K562 (cell line): ENCODE results near the gene PGM5. TPM values are rescaled to one million over a fixed set of nuclear protein-coding genes. Genes with fewer than 3 reads are reported as not detected.

Source experiments
- ATAC-seq: fragments of 200-7000 bp; cut with Tn5 transposase; 3 replicates; pipeline ENCODE4 v1.9.1; 2020; ENCODE audit warnings: moderate library complexity
- BruUV-seq: library from RNA; stranded (reverse); fragments of 400-500 nt; replicated peaks from 2 replicates; lab custom pipeline; 2021; lab: Mats Ljungman, UMichigan
- CTCF ChIA-PET: fragments of 300-600 bp; formaldehyde crosslinking; extraction: SDS; loops from one replicate; lab custom pipeline; 2021; ENCODE audit warnings: low intra/inter-chr PET ratio; lab: Yijun Ruan, JAX
- POLR2A ChIA-PET: fragments of 300-600, 350-650 bp; sonication (Branson Sonifier 250); formaldehyde crosslinking; extraction: SDS; loops from one replicate; lab custom pipeline; 2021; ENCODE audit warnings: antibody characterized with exemption, inconsistent platforms; lab: Yijun Ruan, JAX
- DNase-seq, 4 experiments: peaks; one replicate each; pipeline versions ENCODE4 v3.0.0 to v3.0.0-alpha.2; 2011 to 2018; ENCODE audit warnings: low spot score in 3 of 4, mixed read lengths in 3 of 4; ENCODE audit errors: extremely low read depth in 1 of 4
- FAIRE-seq: peaks from 2 replicates; lab custom pipeline; 2011; peaks lifted over from hg19 to GRCh38; lab: Jason Lieb, UNC
- H2AFZ ChIP-seq: 2 replicates; pipeline ENCODE4 v1.6.0; 2011; ENCODE audit warnings: low read depth, low read length, control low read depth, inconsistent platforms
- H3K27ac ChIP-seq: fragments of 200-600 bp; 3 replicates; pipeline ENCODE4 v1.8.0; 2011; ENCODE audit warnings: low read depth, mild to moderate bottlenecking, control low read depth, inconsistent platforms, low read length, moderate library complexity, mixed read lengths; ENCODE audit errors: extremely low read depth
- H3K27me3 ChIP-seq, 2 experiments: fragments of 300-600 bp in 1 of 2; 2 replicates in 1 of 2; 3 replicates in 1 of 2; pipeline versions ENCODE4 v1.6.0 to v1.8.0; 2011; ENCODE audit warnings: inconsistent platforms in 2 of 2, low read length in 2 of 2, mild to moderate bottlenecking in 1 of 2, mixed read lengths in 1 of 2, moderate library complexity in 1 of 2; ENCODE audit not compliant: control insufficient read depth in 2 of 2, insufficient read depth in 2 of 2
- H3K36me3 ChIP-seq: fragments of 300-600 bp; 3 replicates; pipeline ENCODE4 v1.8.0; 2011; ENCODE audit warnings: mild to moderate bottlenecking, low read length, inconsistent platforms; ENCODE audit not compliant: control insufficient read depth, insufficient read depth
- H3K4me1 ChIP-seq, 2 experiments: fragments of 200-600 bp in 1 of 2; replicated peaks in 1 of 2; 2 replicates in 1 of 2; 3 replicates in 1 of 2; pipeline versions ENCODE4 v1.5.1 to v1.8.0; 2011; ENCODE audit warnings: inconsistent platforms in 2 of 2, low read length in 2 of 2, mild to moderate bottlenecking in 1 of 2, mixed read lengths in 1 of 2, moderate library complexity in 1 of 2; ENCODE audit not compliant: control insufficient read depth in 2 of 2, insufficient read depth in 2 of 2
- H3K4me2 ChIP-seq: 2 replicates; pipeline ENCODE4 v1.6.1; 2011; ENCODE audit warnings: low read length, control low read depth, inconsistent platforms, mixed read lengths; ENCODE audit not compliant: insufficient read depth
- H3K4me3 ChIP-seq: fragments of 200-600 bp; sonication (generic), shearing (Covaris generic); 2 replicates; pipeline ENCODE4 v1.5.1; 2016; ENCODE audit warnings: control low read depth, inconsistent platforms
- H3K79me2 ChIP-seq: fragments of 200-600 bp; 3 replicates; pipeline ENCODE4 v1.8.0; 2011; ENCODE audit warnings: low read length, inconsistent platforms; ENCODE audit not compliant: control insufficient read depth, insufficient read depth
- H3K9ac ChIP-seq, 2 experiments: 2 replicates each; pipeline versions ENCODE4 v1.6.0 to v1.6.1; 2011; ENCODE audit warnings: low read depth in 2 of 2, low read length in 2 of 2, control low read depth in 1 of 2, inconsistent platforms in 1 of 2, mild to moderate bottlenecking in 1 of 2, mixed read lengths in 1 of 2; ENCODE audit not compliant: insufficient read depth in 1 of 2
- H3K9me1 ChIP-seq: one replicate; pipeline ENCODE4 v1.6.0; 2011; ENCODE audit warnings: inconsistent platforms, mild to moderate bottlenecking, low read length, moderate library complexity; ENCODE audit not compliant: control insufficient read depth, insufficient read depth
- H3K9me3 ChIP-seq: replicated peaks from 2 replicates; pipeline ENCODE4 v1.5.1; 2011; ENCODE audit warnings: low read depth, low read length, inconsistent platforms; ENCODE audit not compliant: control insufficient read depth, insufficient read depth
- H4K20me1 ChIP-seq: replicated peaks from 2 replicates; pipeline ENCODE4 v1.6.1; 2011; ENCODE audit warnings: low read length, inconsistent platforms, mixed read lengths; ENCODE audit not compliant: control insufficient read depth, insufficient read depth
- C11orf30 ChIP-seq: fragments of 450-650 bp; IDR thresholded peaks from 2 replicates; pipeline ENCODE4 v1.6.1; 2016; ENCODE audit warnings: low read depth, mild to moderate bottlenecking
- CTCF ChIP-seq, 3 experiments: IDR thresholded peaks in 2 of 3; conservative IDR thresholded peaks in 1 of 3; 2 replicates each; pipeline ENCODE4 v1.5.1; 2011 to 2012; ENCODE audit warnings: low read length in 3 of 3, mild to moderate bottlenecking in 3 of 3, control low read depth in 2 of 3, improper control_type of control experiment in 1 of 3, inconsistent platforms in 1 of 3, low read depth in 1 of 3, mixed read lengths in 1 of 3, moderate library complexity in 1 of 3; ENCODE audit not compliant: insufficient read depth in 2 of 3
- GTF2F1 ChIP-seq: IDR thresholded peaks from 2 replicates; pipeline ENCODE4 v1.6.1; 2011; ENCODE audit warnings: low read depth, low read length, improper control_type of control experiment
- STAG1 ChIP-seq: sonication (generic); formaldehyde crosslinking; IDR thresholded peaks from 2 replicates; pipeline ENCODE4 v1.5.0; 2020; ENCODE audit warnings: missing genetic modification reagents, borderline replicate concordance
- THAP12 ChIP-seq: fragments of 250-450 bp; sonication (Bioruptor Pico); IDR thresholded peaks from 2 replicates; pipeline ENCODE4 v1.9.0; 2021; ENCODE audit warnings: mild to moderate bottlenecking, inconsistent platforms
- ZNF398 ChIP-seq: fragments of 250-450 bp; sonication (Bioruptor Pico); IDR thresholded peaks from 2 replicates; pipeline ENCODE4 v1.8.0; 2021; ENCODE audit warnings: moderate library complexity, mild to moderate bottlenecking, inconsistent platforms
- ZZZ3 ChIP-seq: fragments of 450-650 bp; IDR thresholded peaks from 2 replicates; pipeline ENCODE4 v1.6.1; 2016; ENCODE audit warnings: antibody characterized with exemption, mild to moderate bottlenecking, moderate library complexity
- WGBS: fragments of 100-300 bp; shearing (Covaris generic); methylation state at CpG from one replicate; pipeline ENCODE4 v1.1.6; 2016; ENCODE audit warnings: low coverage, mixed read lengths; ENCODE audit not compliant: insufficient coverage; ENCODE audit errors: missing lambda C conversion rate; 5-methylcytosine and 5-hydroxymethylcytosine counted together
- in situ Hi-C: fragments of 300-500 bp; cut with MboI; formaldehyde crosslinking; loops from 4 replicates; pipeline ENCODE4 v1.15.0; 2018; ENCODE audit warnings: inconsistent platforms, mixed read lengths
- intact Hi-C: fragments of 100-400 bp; cut with micrococcal nuclease; formaldehyde crosslinking; loops from 2 replicates; pipeline ENCODE4 v1.14.2; 2022
- polyA plus RNA-seq, 8 experiments: library from polyadenylated mRNA; depleted of rRNA in 4 of 8; stranded (reverse) in 5 of 8; unstranded in 3 of 8; fragments of >200 nt; fragmentation: Nextera tagmentation in 2 of 8; fragmentation: Illumina TruSeq in 1 of 8; extraction: Ambion mirVana in 2 of 8; extraction: Trizol in 1 of 8; gene quantifications; 2 replicates each; pipeline versions ENCODE4 v1.2.1 to v1.2.3, GENCODE V29; 2011 to 2014; ENCODE audit warnings: inconsistent platforms in 1 of 8, missing spikeins in 1 of 8
- total RNA-seq, 7 experiments: library from RNA; depleted of rRNA in 6 of 7; stranded (reverse); fragments of >200 nt in 6 of 7; fragmentation: Illumina TruSeq in 2 of 7; extraction: Trizol in 2 of 7; gene quantifications; 2 replicates each; pipeline versions ENCODE4 v1.2.1 to v1.2.3, GENCODE V29; 2011 to 2021; ENCODE audit warnings: low replicate concordance in 1 of 7

Gene PGM5
- total and polyA plus RNA-seq, 9 of the 15 experiments (the other 6 are each of a cell fraction or from before 2014, with no cell fraction given), result 0.03 to 0.24 (median 0.15) TPM; not detected in 1

- no peak for DNase-seq
- no peak overlapping the region for H3K27ac ChIP-seq
- POLR2A ChIA-PET, result no interaction called here
- no peak overlapping the region for H3K4me3 ChIP-seq
- intact Hi-C loops (no loop called here), in situ Hi-C loops (loop anchor here (25.0 kb wide), 1 partner anchor 237 kb away; no protein-coding TSS in a partner anchor)
- TF ChIP-seq CTCF (IDR thresholded peaks at IDR 0.05 in 2 of 3, conservative IDR thresholded peaks at IDR 0.05 in 1 of 3; ENCODE audit: insufficient read depth in 2 of 3, low read depth in 1 of 3, low read length in 3 of 3) (0 out of 6 replicates have a peak, but pooled peaks of 1 of the 3 experiments have one; percentile 20), STAG1 (no peak)
- BruUV-seq, result no TSS peak
- no peaks in the 10 kb centered on the region for H3K9me1 ChIP-seq
- no peaks in the 10 kb centered on the region for H4K20me1 ChIP-seq
- FAIRE-seq, result no peak
- no peak overlapping the region for H3K9ac ChIP-seq
- WGBS, result 2% methylated on average over 3 of the region's 3 CpGs
- H3K4me1 ChIP-seq, result no peaks in the 10 kb centered on the region
- H2AFZ ChIP-seq, result no peak overlapping the region
- H3K36me3 ChIP-seq, result no peaks in the 10 kb centered on the region
- no peaks in the 10 kb centered on the region for H3K9me3 ChIP-seq
- CTCF ChIA-PET, result no interaction called here
- ATAC-seq, result no peak
- H3K79me2 ChIP-seq, result no peaks in the 10 kb centered on the region
- H3K27me3 ChIP-seq, result no peaks in the 10 kb centered on the region; a peak in 1 of 5 replicates
- no peak overlapping the region for H3K4me2 ChIP-seq
These were observed 217.7 kb downstream of the PGM5 start for GRCh38 chr9:68574150-68574549.

- in situ Hi-C loops (no loop called here), intact Hi-C loops (no loop called here)
- DNase-seq, result no peak
- H2AFZ ChIP-seq, result no peak overlapping the region
- ChIA-PET POLR2A (no interaction called here), CTCF (no interaction called here)
- no peak for ATAC-seq
- no peaks in the 10 kb centered on the region; a peak in 1 of 5 replicates for H3K27me3 ChIP-seq
- H3K9me1 ChIP-seq, result no peaks in the 10 kb centered on the region
- H3K79me2 ChIP-seq, result no peaks in the 10 kb centered on the region
- no peaks in the 10 kb centered on the region for H4K20me1 ChIP-seq
- H3K4me3 ChIP-seq, result no peak overlapping the region
- no peaks in the 10 kb centered on the region for H3K36me3 ChIP-seq
- no peak for FAIRE-seq
- BruUV-seq, result no TSS peak
- H3K4me2 ChIP-seq, result no peak overlapping the region
- no peaks in the 10 kb centered on the region; a peak in 1 of 5 replicates for H3K4me1 ChIP-seq
- H3K9me3 ChIP-seq, result no peaks in the 10 kb centered on the region
- no peak overlapping the region for H3K27ac ChIP-seq
- whole genome bisulfite sequencing, result 0% methylated on average over 5 of the region's 5 CpGs
- H3K9ac ChIP-seq, result no peak overlapping the region
- no peak for TF ChIP-seq C11orf30
- TF ChIP-seq ZNF398 (CRISPR knock-in tag), result no peak
- TF ChIP-seq THAP12 (CRISPR knock-in tag), result no peak
- TF ChIP-seq ZZZ3, result no peak
- TF ChIP-seq GTF2F1, result no peak
These were observed 219.4 kb downstream of the PGM5 start for GRCh38 chr9:68575817-68576216.
